ENCODE measurements around the gene SLC2A8.

DNA sequence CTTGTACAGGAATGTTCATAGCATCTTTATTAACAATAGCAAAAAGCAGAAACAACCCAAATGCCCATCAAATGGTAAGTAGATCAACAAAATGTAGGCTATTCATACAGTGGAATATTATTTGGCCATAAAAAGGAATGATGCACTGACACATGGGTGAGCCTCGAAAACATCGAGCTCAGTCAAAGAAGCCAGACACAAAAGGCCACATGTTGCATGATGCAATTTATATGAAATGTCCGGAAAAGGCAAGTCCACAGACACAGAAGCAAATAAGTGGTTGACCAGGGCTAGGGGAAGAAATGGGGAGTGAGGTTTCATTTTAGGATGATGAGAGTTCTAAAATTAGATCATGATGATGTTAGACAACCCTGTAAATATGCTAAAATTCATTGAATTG lies 16.5 kb upstream of the SLC2A8 start:
- TF ChIP-seq, protein P1, sequence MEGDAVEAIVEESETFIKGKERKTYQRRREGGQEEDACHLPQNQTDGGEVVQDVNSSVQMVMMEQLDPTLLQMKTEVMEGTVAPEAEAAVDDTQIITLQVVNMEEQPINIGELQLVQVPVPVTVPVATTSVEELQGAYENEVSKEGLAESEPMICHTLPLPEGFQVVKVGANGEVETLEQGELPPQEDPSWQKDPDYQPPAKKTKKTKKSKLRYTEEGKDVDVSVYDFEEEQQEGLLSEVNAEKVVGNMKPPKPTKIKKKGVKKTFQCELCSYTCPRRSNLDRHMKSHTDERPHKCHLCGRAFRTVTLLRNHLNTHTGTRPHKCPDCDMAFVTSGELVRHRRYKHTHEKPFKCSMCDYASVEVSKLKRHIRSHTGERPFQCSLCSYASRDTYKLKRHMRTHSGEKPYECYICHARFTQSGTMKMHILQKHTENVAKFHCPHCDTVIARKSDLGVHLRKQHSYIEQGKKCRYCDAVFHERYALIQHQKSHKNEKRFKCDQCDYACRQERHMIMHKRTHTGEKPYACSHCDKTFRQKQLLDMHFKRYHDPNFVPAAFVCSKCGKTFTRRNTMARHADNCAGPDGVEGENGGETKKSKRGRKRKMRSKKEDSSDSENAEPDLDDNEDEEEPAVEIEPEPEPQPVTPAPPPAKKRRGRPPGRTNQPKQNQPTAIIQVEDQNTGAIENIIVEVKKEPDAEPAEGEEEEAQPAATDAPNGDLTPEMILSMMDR (conservative IDR thresholded peaks at IDR 0.05; ENCODE audit: low read length): no peak
- no peak for TF ChIP-seq EZH2phosphoT487 (IDR thresholded peaks at IDR 0.05; ENCODE audit: borderline replicate concordance)
